ENCODE measurements around the gene DNMT3A. TPM values are rescaled to one million over a fixed set of nuclear protein-coding genes. Genes with fewer than 3 reads are reported as not detected.

Gene DNMT3A
- total and polyA plus RNA-seq, 3 donors from 2014 or later: 15.5 to 36.3 (median 36.3) TPM

DNA sequence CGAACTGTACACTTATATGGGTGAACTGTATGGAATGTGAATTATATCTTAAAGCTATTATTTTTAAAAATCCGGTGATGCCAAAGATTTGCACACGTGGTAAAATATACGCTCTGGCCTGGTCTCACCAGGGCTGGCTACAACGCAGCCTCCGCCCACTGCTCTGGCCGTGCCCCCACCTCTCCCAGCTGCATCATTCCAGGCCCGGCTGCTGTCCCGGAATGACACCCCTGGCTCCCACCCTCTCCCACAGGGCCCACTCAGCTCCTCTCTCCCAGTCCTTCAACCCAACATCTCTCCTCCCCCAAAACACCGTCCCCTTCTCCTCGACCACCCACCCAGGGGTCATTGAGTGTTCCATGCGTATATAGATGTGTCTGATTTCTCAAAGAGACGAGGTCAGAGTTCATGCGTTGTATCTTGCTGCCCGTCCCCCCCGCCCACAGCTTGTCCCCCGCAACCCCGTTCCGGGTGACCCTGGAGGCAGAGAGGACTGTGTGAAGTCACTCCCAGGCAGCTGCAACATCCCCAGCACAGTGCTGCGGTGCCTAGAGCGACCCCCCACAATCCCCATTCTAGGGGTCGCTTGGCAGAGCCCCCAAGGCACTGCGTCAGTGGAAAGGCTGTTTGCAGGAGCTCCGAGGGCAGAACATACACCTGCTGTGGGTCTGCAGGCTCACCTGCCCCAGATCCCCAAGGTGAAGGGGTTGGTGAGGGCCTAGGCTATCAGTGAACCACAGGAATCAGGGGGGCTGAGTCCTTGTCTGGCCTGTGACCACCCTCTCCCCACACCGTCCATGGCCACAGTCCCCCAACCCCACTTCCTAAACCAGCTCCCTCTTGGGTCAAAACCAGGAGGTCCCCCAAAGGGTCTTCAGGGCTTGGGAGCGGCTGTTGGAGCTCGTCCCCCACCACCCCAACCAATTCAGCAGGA lies 13.3 kb downstream of the DNMT3A start:
- Histone ChIP-seq H3K4me1 (peaks cover 15% of the 10 kb centered on the region), H3K36me3 (ENCODE audit: low read depth, missing control alignments) (no peaks in the 10 kb centered on the region), H3K27ac (no peak overlapping the region), H3K27me3 (no peaks in the 10 kb centered on the region), H3K4me3 (no peak overlapping the region), H3K9me3 (no peaks in the 10 kb centered on the region)
- 73 to 77% methylated on average over 22 to 27 of the region's 27 CpGs for WGBS, 2 donors
- no peak for TF ChIP-seq POLR2A (IDR thresholded peaks at IDR 0.05)
- TF ChIP-seq, protein P1, sequence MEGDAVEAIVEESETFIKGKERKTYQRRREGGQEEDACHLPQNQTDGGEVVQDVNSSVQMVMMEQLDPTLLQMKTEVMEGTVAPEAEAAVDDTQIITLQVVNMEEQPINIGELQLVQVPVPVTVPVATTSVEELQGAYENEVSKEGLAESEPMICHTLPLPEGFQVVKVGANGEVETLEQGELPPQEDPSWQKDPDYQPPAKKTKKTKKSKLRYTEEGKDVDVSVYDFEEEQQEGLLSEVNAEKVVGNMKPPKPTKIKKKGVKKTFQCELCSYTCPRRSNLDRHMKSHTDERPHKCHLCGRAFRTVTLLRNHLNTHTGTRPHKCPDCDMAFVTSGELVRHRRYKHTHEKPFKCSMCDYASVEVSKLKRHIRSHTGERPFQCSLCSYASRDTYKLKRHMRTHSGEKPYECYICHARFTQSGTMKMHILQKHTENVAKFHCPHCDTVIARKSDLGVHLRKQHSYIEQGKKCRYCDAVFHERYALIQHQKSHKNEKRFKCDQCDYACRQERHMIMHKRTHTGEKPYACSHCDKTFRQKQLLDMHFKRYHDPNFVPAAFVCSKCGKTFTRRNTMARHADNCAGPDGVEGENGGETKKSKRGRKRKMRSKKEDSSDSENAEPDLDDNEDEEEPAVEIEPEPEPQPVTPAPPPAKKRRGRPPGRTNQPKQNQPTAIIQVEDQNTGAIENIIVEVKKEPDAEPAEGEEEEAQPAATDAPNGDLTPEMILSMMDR (IDR thresholded peaks at IDR 0.05): no peak
- intact Hi-C loops (cut with DNase I; ENCODE audit: low total_unique reads): no loop called here
- DNase-seq: no peak

DNA sequence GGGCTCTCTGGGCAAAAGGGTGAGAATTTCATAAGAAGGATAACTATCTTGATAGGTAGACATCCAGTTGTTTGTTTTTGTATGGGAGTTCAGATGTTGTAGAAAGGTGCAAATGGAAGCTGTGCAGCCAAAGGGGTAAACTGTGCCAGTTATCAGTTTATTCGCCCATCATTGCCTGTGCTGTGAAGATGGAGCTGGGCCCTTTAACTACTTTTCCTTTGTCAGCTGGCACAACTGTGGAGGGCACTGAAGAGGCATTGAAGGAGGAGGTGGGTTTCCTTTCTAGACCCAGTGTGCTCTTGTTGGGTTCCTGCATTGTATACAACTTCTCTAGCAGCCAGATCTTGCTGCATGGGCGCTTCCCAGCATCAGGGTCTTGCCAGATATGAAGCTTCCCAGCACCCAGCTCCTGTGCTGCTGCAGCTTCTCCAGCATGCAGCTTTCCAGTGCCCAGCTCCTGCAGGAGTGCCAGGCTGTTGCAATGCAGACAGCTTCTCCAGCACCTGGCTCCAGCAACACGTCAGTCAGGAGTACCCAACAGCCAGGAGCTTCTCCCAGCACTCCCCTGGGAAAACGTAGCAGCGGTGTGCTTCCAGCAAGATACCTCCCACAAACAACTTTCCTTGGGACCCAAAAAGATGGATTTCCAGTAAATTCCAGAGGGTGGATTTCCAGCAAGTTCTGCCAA lies 15.3 kb downstream of the DNMT3A start:
- Histone ChIP-seq H3K27me3 (no peaks in the 10 kb centered on the region), H3K9me3 (no peaks in the 10 kb centered on the region), H3K27ac (no peak overlapping the region), H3K4me1 (peaks cover 17% of the 10 kb centered on the region), H3K36me3 (ENCODE audit: low read depth, missing control alignments) (no peaks in the 10 kb centered on the region), H3K4me3 (no peak overlapping the region)
- intact Hi-C loops (cut with DNase I; ENCODE audit: low total_unique reads): no loop called here
- WGBS, 2 donors: 83 to 96% methylated on average over 2 to 5 of the region's 5 CpGs
- TF ChIP-seq, protein P1 (IDR thresholded peaks at IDR 0.05): no peak
- TF ChIP-seq POLR2A (IDR thresholded peaks at IDR 0.05): no peak
- DNase-seq: no peak

DNA sequence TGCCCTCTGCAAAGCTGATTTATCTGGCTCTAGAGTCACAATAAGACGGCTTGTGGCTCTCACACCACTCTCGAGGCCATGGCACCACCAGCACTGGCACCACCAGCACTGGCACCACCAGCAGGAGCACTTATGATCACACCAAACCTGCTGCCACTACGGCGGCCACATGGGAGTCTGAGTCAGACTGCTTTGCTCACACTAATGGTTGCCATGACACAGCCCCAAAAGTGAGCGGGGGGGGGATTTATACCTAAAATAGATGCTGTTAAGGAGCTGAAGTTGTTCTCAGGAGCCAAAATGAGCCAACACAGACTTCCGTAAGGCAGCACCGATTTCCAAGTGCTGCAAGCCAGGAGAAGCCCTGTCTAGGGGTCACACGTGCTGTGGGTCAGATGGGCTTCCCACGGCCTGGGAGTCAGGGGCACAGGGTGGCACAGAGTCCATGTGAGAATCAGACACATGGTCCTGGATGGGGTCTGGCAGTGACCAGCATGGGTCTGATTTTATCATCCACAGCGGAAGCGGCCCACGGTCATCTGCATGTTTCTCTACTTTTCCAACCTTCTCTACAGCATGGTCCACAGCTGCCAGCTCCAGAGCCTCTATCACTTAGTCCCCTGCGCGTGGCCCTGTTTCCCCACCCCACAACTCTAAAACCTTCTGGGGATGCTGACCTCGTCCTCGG lies 16.7 kb downstream of the DNMT3A start:
- no peak for TF ChIP-seq POLR2A (IDR thresholded peaks at IDR 0.05)
- TF ChIP-seq, protein P1 (IDR thresholded peaks at IDR 0.05): no peak
- Histone ChIP-seq H3K9me3 (no peaks in the 10 kb centered on the region), H3K27ac (peak overlapping the region in 1 of 2 donors; percentile 24), H3K27me3 (no peaks in the 10 kb centered on the region), H3K4me1 (peaks cover 13% of the 10 kb centered on the region), H3K36me3 (ENCODE audit: low read depth, missing control alignments) (no peaks in the 10 kb centered on the region), H3K4me3 (no peak overlapping the region)
- intact Hi-C loops (cut with DNase I; ENCODE audit: low total_unique reads): no loop called here
- peak; percentile 60 for DNase-seq
- 70 to 73% methylated on average over 15 to 16 of the region's 16 CpGs for WGBS, 2 donors

DNA sequence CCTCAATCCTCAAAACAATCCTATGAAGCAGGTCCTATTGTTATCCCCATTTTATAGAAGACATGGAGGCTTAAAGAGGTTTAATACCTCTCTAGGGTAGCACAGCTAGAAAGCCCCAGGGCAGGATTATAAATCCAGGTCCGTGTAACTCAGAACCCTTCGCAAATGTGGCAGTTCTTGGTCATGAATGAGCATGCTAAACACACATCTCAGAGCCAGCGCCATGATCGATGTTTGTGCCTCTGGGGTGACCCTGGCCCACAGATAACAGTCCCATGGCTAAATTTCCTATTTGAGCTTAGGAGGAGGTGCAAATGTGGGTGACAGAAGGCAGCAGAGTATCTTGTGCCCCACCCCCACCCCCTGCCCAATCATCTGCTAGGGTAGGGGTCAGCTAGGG lies 17.5 kb downstream of the DNMT3A start:
- Histone ChIP-seq H3K4me3 (no peak overlapping the region), H3K4me1 (peaks cover 10% of the 10 kb centered on the region), H3K36me3 (ENCODE audit: low read depth, missing control alignments) (no peaks in the 10 kb centered on the region), H3K9me3 (no peaks in the 10 kb centered on the region), H3K27me3 (no peaks in the 10 kb centered on the region), H3K27ac (no peak overlapping the region)
- WGBS, 2 donors: 71 to 75% methylated on average over 4 of the region's 4 CpGs
- DNase-seq: no peak
- TF ChIP-seq, protein P1 (IDR thresholded peaks at IDR 0.05): no peak
- TF ChIP-seq POLR2A (IDR thresholded peaks at IDR 0.05): no peak
- intact Hi-C loops (cut with DNase I; ENCODE audit: low total_unique reads): no loop called here

Measured in testis (tissue), 3 donors.